8988T (cell line): Measurements from ENCODE around the gene EXOC4.

Source experiments
- DNase-seq: peaks from one replicate; pipeline ENCODE4 v3.0.0; 2011

Gene EXOC4

DNA sequence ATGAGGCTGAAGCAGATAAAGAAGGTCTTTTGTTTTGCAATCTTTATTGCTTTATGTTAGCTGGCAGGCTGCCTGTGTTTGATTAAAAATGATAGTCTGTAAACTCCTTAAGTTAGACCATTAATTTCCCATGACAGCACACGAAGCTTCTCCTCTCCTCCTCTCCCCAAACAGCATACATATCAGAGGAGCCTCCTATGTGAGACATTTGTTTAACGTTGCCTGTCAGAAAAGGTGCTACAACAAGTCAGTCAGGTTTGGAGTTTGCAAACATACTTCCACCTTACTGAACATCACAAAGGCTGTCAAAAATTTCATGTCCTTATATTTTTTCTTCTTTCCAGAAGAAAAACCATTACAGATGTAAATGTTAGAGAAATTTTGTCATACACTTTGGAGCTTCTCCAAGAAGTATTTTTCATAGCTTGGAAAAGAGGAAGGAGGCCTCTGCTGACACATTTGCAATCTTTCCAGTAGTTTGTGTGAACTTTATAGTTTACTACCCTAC lies 393.1 kb downstream of the EXOC4 start:
- DNase-seq: no peak

DNA sequence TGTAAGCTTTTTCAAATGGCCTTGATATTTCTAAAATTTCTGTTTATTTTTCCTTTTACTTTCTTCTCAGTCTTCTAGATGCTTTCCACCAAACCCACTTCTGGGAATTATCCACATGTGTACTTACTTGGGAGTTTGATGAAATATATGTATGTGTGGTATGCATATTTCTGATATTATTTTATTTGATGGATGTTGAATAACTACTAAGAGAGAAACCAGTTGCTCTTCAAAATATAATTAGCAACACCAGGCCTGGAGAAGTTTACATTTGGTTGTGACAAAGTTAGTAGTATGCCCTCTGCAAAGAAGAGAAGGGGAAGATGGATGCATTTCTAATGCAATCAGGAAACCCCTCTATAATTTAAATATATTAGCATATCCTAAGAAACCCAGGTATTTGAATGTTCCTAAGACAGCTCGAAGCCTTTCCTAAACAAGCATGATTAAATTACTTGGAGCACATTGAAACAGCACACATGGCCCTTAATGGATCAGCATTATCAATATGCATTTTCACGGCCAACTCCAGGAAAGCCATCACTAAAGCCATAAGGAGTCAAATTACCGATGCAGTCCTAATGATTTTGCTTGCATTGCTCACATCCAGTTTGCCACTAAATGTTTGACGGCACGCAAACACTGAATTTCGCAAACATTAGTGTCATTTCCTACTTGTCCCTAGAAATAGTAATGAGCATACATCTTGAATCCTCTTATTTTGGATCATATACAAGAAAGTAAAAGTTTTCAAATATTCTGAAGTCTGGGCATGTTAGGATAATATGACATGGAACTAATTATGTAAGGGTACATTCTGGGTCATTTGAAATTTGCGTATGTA lies 393.8 kb downstream of the EXOC4 start:
- no peak for DNase-seq

DNA sequence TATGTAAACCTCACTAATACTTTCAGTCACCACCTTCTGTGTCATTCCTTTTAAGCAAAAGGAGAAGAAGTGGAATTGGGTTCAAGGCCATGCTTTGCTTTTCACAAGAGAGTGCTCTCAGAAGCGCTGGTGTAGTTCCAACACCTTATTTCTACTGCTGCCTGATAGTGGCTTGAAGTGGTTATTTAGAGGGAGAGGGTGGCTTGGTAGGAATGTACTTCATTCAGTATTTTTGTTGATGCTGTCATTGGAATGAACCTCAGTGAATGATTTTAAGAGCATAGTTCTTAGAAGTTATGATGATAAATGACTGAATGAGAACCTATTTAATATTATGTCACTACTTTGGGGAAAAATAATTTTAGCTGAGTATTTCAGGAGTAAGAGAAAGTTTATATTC lies 396.7 kb downstream of the EXOC4 start:
- DNase-seq: no peak

DNA sequence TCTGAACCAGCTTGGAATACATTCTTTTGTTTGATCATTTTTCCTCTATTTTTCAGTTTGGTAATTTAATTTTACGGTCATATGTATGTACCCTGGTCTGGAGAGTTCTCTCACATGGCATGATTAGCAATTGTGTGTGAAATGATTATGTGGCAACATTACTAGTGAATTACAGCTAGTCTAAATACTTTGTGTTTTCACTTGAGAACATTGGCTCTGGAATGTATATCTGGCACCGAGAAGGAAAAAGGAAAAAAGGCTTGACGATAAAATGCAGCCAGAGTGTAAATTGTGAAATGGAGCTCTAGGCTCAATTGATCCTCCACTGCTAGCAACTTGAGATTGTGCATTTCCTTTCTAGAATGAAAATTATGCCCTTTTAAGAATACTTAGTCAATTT lies 397.2 kb downstream of the EXOC4 start:
- DNase-seq: no peak

DNA sequence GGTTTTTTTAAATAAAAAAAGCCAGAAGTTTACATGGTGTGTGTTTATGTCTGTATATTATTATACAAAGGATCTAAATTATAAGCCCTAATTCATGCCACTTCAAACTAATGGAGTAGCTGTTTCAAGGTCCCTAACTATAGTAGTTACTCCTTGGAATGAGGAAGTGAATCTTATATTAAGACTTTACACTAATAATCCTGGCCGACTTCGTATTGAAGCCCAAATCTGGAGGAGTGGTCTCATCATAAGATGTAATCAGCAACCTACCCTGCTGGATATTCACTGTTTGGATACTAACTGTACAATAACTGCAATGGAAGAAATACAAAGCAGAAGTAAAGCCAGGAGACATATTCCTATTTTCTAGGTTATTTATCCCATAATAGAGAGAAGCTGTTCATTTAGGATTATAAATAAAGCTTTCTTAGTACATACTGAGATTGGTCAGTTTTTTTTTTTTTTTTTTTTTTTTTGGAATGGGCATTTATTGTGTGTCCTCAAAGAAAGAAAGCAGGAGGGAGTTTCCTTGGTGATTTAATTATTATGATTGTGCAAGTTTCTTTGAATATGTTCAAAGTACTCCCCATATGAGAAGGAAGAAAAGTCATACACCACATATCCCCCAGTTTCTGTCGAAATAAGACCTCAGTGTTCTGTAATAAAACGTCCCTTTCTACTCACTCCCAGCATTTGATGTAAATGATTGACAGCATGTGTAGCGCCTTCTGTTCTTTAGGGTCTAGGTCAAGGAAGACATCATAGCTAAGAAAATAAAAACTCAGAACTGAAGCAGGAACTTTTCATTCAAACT lies 397.8 kb downstream of the EXOC4 start:
- no peak for DNase-seq

DNA sequence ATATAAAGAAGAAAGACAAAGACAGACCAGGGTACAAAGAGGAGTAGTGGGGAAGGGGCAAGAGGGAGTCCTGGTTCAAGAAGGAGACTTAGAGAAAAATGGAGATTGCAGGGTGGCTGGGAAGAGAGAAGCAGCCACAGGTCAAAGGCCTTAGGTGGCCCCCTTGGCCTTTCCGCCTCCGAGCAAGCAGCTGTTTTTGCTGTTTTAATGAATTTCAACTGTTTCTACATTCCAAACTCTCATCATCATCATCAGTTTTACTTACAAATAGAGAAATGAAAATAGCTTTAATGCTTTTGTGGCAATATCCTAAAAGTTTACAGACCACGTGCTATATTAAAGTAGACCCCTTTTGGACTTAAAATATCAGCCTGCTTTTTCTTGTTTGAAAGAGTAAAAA lies 399.7 kb downstream of the EXOC4 start:
- no peak for DNase-seq

DNA sequence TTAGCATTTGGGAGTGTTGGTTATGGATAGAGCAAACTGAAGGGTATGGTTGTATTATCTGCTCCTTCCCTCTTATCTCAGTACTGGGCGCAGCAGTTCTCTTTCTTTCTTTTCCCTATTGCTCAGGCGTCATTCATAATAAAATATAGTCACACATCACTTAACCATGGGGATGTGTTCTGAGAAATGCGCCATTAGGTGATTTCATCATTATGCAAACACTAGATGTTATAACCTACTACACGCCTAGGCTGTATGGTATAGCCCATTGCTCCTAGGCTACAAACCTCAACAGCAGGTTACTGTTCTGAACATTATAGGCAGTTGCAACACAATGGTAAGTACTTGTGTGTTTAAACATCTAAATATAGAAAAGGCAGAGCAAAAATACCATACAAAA lies 401.7 kb downstream of the EXOC4 start:
- DNase-seq: no peak

DNA sequence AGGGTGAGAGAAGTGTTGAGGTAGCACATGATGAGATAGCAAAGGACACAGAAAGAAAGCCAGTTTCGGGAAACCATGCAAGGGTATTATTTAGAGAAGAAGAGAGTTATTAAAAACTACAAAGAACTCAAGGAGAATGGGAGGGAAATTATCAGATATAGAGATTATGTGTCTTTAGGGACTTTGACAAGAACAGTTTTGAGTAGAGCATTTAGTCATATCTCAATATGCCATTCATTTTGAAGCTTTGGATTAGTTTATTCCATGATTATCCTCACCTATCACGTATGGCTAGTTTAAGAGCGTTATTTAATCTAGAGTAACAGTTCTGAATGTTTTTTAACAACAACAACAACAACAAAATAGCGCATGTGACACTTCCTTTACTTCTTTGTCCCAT lies 409.4 kb downstream of the EXOC4 start:
- DNase-seq: no peak

DNA sequence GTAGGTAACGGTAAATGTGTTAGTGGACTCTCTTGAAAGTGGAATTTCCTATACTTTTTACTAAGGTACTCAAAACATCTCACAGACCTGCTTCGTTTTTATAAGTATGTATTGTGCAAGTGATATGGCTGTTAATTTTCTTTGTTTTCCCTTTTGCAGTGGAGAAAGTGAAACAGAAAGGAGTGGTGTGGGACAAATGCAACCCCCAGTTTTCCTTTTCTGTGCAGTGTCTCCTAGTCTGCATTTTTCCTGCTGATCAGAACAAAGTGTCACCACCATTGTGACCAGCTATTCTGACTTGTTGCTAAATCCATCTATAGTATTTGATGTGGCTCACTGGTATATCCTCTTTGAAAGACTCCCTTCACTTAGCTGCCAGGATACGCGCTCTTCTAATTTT lies 410.0 kb downstream of the EXOC4 start:
- no peak for DNase-seq

DNA sequence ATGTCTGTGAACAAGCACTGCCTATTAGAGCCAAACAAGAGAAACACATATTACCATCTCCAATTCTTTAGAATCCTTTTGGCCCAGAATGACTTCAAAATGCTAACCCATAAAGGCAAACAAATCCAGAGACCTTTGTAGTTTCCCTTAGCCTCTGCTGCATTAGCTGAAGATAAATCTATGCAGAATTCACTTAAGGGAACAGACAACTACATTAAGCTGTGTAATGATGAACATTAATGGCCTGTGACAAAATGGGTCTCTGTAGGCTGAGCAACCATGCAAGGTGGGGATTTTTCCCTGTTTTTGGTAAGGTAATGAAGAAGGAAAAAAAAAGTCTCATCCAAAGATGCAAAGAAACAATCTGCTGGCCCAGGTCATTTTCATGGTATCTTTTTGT lies 411.6 kb downstream of the EXOC4 start:
- DNase-seq: no peak

DNA sequence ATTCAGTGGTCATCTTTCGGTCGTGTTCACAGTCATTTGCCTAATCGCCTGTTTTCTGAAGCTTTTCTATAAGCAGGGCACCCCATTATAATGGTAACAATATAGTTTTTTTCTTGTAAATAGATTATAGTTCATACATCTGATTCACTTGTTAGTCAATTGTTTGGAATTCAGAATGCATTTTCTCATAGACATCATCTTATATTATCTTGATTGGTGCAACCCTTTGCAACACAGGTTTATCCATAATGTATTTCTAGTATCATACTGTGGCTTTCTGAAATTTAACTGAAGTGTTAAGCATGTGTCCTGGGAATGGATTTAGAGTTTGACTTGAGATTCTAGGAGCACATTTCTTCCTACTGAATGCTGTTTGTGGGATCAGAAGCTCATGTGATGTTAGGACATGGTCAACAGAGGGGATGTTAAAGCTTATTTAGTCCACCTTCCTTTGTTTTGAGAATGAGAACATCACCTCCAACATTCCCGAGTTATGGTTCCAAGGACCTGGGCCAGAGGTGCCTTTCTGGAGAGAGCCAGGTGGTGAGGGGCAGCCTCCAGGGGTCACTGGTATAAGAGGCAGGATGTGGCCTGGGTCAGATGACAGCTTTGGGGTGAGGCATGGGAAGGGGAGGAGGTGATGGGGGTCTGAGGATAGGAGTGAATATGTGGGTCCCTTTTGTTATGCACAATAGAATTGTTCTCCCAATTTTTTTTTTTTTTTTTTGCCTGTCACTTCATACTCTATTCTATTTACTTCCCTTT lies 415.6 kb downstream of the EXOC4 start:
- DNase-seq: no peak

DNA sequence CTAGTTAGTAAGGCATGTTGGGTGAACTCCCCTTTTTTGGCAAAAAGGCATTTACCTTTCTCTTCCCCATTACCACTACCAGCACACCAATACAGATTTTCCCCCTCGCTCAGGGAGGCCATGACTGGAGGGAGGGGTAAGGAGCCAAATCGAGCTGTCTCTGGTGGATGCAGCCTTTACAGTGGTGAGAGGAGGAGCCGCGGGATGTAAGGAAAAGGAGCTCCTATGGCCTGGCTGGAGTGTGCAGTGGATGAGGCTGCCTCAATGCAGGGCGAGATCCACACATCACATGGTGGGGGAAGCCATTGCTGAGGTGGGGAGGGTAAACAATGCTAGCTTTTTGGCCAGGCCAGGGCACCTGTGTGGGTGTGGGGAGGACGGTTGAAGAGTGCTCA lies 416.2 kb downstream of the EXOC4 start:
- DNase-seq: no peak

DNA sequence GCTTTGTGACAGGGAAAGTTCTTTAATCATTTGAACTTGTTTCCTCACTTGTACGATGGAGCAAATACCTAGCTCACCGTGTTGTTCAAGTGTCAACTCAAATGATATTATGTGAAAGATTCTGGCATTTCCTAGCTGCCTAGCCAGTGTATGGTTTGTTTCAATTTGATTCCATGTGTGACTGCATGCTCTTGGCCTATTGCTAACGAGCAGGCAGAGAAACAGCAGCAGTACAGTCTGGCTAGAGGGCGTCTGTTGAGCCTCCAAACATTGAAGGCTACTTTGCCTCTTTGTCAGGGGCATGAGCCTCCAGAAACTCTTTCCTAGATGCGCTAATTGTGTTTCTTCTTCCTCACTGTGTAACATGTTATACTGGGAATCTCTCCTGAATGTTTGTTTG lies 417.4 kb downstream of the EXOC4 start:
- DNase-seq: no peak

DNA sequence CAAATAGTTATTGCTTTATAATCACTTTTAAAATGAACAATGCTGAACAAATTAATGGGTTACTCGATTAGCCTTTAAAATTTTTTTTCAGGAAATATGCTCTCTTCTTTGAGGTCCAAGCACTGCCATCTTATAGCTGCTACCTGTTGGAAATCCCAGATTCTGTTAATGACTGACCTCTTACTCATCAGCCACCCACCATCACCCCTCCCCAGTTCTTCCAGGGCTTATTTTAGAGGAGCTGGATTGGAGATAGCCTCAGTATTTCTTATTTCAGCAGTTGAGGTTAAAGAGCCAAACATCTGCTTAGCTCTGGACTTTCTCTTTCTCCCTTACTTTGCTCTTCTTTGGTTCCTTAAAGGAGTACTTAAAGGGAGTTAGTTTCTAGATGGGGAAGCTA lies 420.0 kb downstream of the EXOC4 start:
- no peak for DNase-seq

DNA sequence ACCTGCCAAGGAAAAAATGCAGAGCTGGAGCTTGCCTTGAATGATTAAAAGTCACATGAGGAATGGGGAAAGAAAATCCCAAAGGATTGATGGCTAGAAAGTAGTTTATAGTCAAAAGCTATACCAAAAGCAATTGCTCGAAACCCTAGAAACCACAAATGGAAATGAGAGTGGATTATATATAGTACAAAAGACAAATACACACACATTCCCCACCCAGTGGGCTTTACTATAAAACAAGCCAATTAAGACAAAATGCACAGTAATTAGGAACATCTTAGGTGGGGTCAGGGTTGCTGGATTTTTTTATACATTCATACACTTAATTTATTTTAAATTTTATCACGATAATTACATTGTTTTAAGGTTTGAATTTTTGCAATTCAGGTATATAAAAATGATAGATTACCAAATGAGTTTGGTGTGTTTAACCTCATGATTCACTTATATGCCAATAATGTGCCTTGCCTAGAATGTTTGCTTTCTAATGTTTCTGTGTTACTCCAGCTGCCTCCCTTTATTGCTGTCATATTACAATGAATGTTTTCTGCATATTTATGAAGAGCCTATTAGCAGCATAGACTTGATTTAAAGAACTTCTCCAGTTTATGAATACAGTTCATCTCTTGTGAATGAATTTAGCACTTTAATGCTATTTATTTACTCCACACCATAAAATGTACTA lies 421.3 kb downstream of the EXOC4 start:
- no peak for DNase-seq

DNA sequence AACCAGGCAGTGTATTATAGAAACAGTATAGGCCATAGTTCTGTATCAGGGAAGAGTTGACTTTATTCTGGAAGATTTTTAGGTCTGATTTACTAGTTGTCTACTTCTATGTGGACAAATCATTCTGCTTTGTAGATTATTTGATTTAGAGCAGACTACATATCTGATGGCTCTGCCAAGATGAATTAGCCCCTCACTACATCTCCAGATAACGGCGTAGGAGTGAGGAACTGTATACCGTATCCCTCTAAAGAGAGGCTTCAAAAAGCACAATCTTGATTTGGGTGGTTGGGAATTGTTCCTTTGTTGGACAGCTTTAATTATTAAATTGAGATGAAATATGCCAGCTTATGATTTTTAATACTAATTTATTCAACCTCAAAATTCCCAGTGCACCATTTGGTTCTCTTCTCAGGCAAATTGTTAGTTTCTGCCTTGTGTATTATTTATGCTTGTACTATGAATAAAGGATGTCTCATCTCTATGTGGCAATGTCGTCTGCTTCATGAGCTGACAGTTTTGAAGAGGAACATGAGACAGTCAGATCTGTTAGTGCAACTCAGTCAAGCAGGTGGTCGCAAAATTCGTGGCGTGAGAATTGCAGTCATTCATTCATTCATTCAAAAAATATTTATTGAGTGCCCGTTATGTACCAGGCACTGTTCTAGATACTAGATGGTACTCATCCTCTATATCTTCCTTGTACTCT lies 422.8 kb downstream of the EXOC4 start:
- no peak for DNase-seq

DNA sequence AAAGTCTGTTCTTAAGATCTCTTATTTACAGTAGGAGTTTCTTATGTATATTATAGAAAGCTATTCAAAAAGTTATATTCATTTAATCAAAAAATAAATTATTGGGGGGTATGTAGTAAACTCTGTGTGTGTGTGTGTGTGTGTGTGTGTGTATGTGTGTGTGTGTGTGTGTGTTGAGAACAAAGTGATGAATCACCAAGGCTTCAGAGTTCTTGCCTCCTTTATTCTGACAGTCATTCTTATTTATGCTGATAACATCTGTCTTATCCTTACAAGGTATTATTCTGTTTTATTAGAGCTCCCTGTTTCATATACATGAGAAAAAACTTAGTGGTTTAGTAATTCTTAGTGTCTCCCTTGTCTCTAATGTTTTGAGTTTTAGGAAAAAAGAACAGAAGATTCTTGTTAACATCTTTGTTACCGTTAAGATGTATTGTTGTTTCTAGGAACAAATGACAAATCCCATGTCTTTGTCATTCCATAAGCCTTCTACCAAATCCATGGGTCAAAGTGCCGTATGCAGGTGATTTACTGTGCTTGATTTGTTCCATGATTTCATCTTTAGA lies 424.0 kb downstream of the EXOC4 start:
- no peak for DNase-seq

DNA sequence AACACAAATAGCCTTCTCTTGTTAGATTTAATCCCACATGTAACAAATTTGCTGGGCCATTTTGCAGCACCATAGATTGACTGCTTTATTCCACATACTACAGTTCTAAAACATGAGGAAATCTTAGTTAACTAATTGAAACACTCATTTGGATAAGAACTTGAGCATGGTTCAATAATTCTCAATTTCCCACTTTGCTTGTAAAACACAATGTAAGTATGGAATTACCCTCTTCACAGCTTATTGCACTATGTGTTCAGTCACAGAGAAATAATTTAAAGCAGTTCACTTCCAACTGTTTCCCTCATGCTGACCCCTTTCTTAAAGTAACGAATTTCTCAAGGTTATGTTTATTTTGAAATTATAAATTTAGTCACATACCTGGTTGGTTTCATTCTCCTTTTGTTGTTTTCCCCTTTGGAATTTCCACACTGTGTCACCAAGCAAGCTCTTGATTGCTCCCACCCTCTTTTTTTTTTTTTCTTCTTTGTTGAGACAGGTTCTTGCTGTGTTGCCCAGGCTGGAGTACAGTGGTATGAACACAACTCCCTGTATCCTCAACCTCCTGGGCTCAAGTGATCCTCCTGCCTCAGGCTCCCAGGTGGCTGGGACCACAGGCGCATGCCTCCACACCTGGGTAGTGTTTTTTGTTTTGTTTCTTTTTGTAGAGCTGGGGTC lies 425.4 kb downstream of the EXOC4 start:
- no peak for DNase-seq

DNA sequence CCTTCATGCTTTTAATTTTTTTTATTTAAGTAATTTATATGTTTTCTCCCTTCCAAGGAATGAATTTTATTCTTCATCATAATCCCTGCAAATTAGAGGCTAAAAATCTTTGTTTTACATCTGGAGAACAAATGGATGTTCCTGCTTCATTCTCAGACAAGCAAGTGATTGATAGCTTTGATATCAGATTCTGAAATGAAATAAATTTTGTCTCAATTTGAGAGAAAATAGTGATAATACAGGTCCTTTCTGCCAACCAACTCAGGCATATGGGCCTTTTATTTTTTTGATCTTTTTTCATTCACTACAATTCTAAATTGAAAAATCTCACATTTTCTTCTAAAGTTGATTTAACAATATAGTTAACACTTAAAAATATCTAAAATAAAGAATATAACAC lies 427.1 kb downstream of the EXOC4 start:
- DNase-seq: no peak

DNA sequence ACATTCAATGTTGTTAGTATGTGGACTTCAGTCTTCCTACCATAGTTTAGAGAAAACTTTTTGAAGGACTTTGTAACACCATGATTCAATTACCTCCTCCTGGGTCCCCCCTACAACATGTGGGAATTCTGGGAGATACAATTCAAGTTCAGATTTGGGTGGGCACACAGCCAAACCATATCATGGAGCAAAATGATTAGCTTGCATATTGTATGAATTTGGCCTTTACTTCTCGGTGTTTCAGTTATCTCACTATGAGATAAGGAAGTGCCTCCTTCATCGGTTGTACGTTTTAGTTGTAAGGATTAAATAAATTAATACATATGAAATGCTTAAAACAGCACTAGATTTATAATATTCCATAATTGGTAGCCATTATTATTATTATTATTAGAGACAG lies 428.7 kb downstream of the EXOC4 start:
- DNase-seq: no peak
